DMS153 (cell line): ENCODE results near the gene GPAT2.
"Not testable (repeated sequence)": the region's sequence is repeated elsewhere in the genome, so short reads cannot be mapped to it uniquely, and the experiment has no call there.

Source experiments
- DNase-seq: peaks from one replicate; lab custom pipeline; 2025; lab: John Stamatoyannopoulos, UW

The GPAT2 gene

GRCh38 chr2:96065381-96065930 is 30.7 kb upstream of the GPAT2 start:
- DNase-seq, result no peak

GRCh38 chr2:96064760-96065159 is 30.0 kb upstream of the GPAT2 start:
- DNase-seq, result not testable (repeated sequence)

GRCh38 chr2:96064047-96064675 is 29.4 kb upstream of the GPAT2 start:
- DNase-seq, result not testable (repeated sequence)

GRCh38 chr2:96063116-96063899 is 28.6 kb upstream of the GPAT2 start:
- DNase-seq, result not testable (repeated sequence)

GRCh38 chr2:96062483-96062882 is 27.8 kb upstream of the GPAT2 start:
- DNase-seq, result not testable (repeated sequence)

GRCh38 chr2:96061901-96062300 is 27.2 kb upstream of the GPAT2 start:
- not testable (repeated sequence) for DNase-seq

- DNase-seq, result not testable (repeated sequence)
These were observed 26.6 kb upstream of the GPAT2 start for GRCh38 chr2:96061197-96061817.

- DNase-seq, result not testable (repeated sequence)
These were observed 25.6 kb upstream of the GPAT2 start for GRCh38 chr2:96060325-96060724.

- DNase-seq, result not testable (repeated sequence)
These were observed 24.7 kb upstream of the GPAT2 start for GRCh38 chr2:96059443-96059842.

GRCh38 chr2:96055830-96056229 is 21.1 kb upstream of the GPAT2 start:
- not testable (repeated sequence) for DNase-seq

GRCh38 chr2:96054537-96054936 is 19.8 kb upstream of the GPAT2 start:
- not testable (repeated sequence) for DNase-seq

GRCh38 chr2:96053385-96053784 is 18.7 kb upstream of the GPAT2 start:
- DNase-seq, result not testable (repeated sequence)

GRCh38 chr2:96052632-96053031 is 17.9 kb upstream of the GPAT2 start:
- DNase-seq, result not testable (repeated sequence)

GRCh38 chr2:96049917-96050262 is 15.2 kb upstream of the GPAT2 start:
- not testable (repeated sequence) for DNase-seq

- not testable (repeated sequence) for DNase-seq
These were observed 14.6 kb upstream of the GPAT2 start for GRCh38 chr2:96049049-96049916.

- DNase-seq, result not testable (repeated sequence)
These were observed 838 bp upstream of the GPAT2 start for GRCh38 chr2:96035554-96035953.

GRCh38 chr2:96033997-96034396 is 719 bp downstream of the GPAT2 start:
- not testable (repeated sequence) for DNase-seq

GRCh38 chr2:96027725-96028325 is 6.9 kb downstream of the GPAT2 start:
- not testable (repeated sequence) for DNase-seq

- not testable (repeated sequence) for DNase-seq
These were observed 9.0 kb downstream of the GPAT2 start for GRCh38 chr2:96025755-96026154.

GRCh38 chr2:96025194-96025492 is 9.6 kb downstream of the GPAT2 start:
- DNase-seq, result no peak
